ENCODE results near the gene MYORG. TPM values are rescaled to one million over a fixed set of nuclear protein-coding genes. Genes with fewer than 3 reads are reported as not detected.

MYORG gene
- total RNA-seq, 1 experiment from 2014 or later: 5.6 TPM

GRCh38 chr9:34409154-34409553, 32.5 kb upstream of the MYORG start:
- H2BK20ac ChIP-seq (ENCODE audit: low read depth, low read length, poor library complexity, severe bottlenecking): no peak overlapping the region
- H2AFZ ChIP-seq (ENCODE audit: low read length): no peak overlapping the region
- H2BK12ac ChIP-seq (ENCODE audit: insufficient read length, low read depth, low read length): no peak overlapping the region
- H3K14ac ChIP-seq (ENCODE audit: insufficient read depth, low read length): no peak overlapping the region
- H3K56ac ChIP-seq (ENCODE audit: insufficient read length, low read depth, low read length): no peak overlapping the region
- H2AK5ac ChIP-seq (ENCODE audit: insufficient read length, low read length): no peak overlapping the region
- no peaks in the 10 kb centered on the region for H3K79me2 ChIP-seq (ENCODE audit: insufficient read depth, low read length)
- no peak overlapping the region for H3K4me3 Mint-ChIP-seq
- H3K4me2 ChIP-seq (ENCODE audit: insufficient read depth, insufficient read length, low read length): no peak overlapping the region
- H2BK120ac ChIP-seq (ENCODE audit: low read depth, low read length, poor library complexity, severe bottlenecking): no peak overlapping the region
- no peak overlapping the region for H3T11ph ChIP-seq (ENCODE audit: low read length)
- no peak overlapping the region for H3K27ac ChIP-seq (ENCODE audit: insufficient read length, low read depth, low read length)
- H4K20me1 ChIP-seq (ENCODE audit: control insufficient read depth, insufficient read depth, insufficient read length): no peaks in the 10 kb centered on the region
- no peaks in the 10 kb centered on the region for H3K9me3 Mint-ChIP-seq
- H3K27me3 Mint-ChIP-seq (ENCODE audit: low read depth): 0 out of 2 replicates have a peak, but pooled peaks cover 2% of the 10 kb centered on the region
- WGBS (ENCODE audit: extremely low coverage, insufficient read length, low lambda C conversion rate): no CpG with 5 or more reads among the region's 2 CpGs
- H3K23me2 ChIP-seq (ENCODE audit: insufficient read length, low read depth, low read length, poor library complexity, severe bottlenecking): no peaks in the 10 kb centered on the region
- H3K9me3 ChIP-seq (ENCODE audit: control insufficient read depth, low read depth, low read length): no peaks in the 10 kb centered on the region
- no peaks in the 10 kb centered on the region for H3K4me1 ChIP-seq (ENCODE audit: insufficient read depth, low read length)
- H3K18ac ChIP-seq (ENCODE audit: insufficient read length, low read depth, low read length): no peak overlapping the region
- no peak overlapping the region for H4K91ac ChIP-seq (ENCODE audit: insufficient read length, low read depth, low read length)
- no peak overlapping the region for H3K9ac ChIP-seq (ENCODE audit: extremely low read depth, insufficient read length, low read length)
- no peak for DNase-seq
- no peak overlapping the region for H4K5ac ChIP-seq (ENCODE audit: insufficient read length, low read depth, low read length)
- H3K23ac ChIP-seq (ENCODE audit: insufficient read length, low read depth, low read length): no peak overlapping the region
- no peak overlapping the region for H4K8ac ChIP-seq (replicated peaks; ENCODE audit: insufficient read length, low read depth, low read length)
- H3K27ac Mint-ChIP-seq: no peak overlapping the region
- no peaks in the 10 kb centered on the region for H3K27me3 ChIP-seq (ENCODE audit: insufficient read depth, low read length)
- TF ChIP-seq CTCF (conservative IDR thresholded peaks at IDR 0.05): no peak
- no peak overlapping the region for H3K4ac ChIP-seq (ENCODE audit: low read depth, low read length)
- H2BK5ac ChIP-seq (ENCODE audit: insufficient read length, low read length): no peak overlapping the region
- H3K36me3 Mint-ChIP-seq (ENCODE audit: insufficient read depth in 1 of 3, low read depth in 3 of 3): no peaks in the 10 kb centered on the region
- no peak overlapping the region for H2BK15ac ChIP-seq (ENCODE audit: low read depth, low read length)
- H3K79me1 ChIP-seq (ENCODE audit: insufficient read depth, low read depth, low read length, poor library complexity, severe bottlenecking): no peaks in the 10 kb centered on the region
- H3K4me1 Mint-ChIP-seq: no peaks in the 10 kb centered on the region

Measured in H9 (cell line).